IMR-90 (cell line): ENCODE measurements around the gene AMOTL1. TPM values are rescaled to one million over a fixed set of nuclear protein-coding genes. Genes with fewer than 3 reads are reported as not detected.

Source experiments
- ATAC-seq: fragments of 200-7000 bp; cut with Tn5 transposase; 2 replicates; pipeline ENCODE4 v1.9.1; 2020; ENCODE audit warnings: low read depth, mild to moderate bottlenecking, moderate library complexity
- BruUV-seq: library from RNA; stranded (reverse); fragments of 400-500 nt; replicated peaks from 2 replicates; lab custom pipeline; 2021; lab: Mats Ljungman, UMichigan
- CTCF ChIA-PET: fragments of 300-600 bp; formaldehyde crosslinking; extraction: SDS; loops from one replicate; lab custom pipeline; 2021; ENCODE audit warnings: antibody characterized with exemption; lab: Yijun Ruan, JAX
- POLR2A ChIA-PET: fragments of 300-600 bp; sonication (Branson Sonifier 250); formaldehyde crosslinking; loops from one replicate; lab custom pipeline; 2022; ENCODE audit warnings: antibody characterized with exemption; ENCODE audit not compliant: unreplicated experiment; lab: Charles Lee
- DNase-seq: peaks from one replicate; pipeline ENCODE4 v3.0.0; 2013
- H2AFZ ChIP-seq: replicated peaks from 2 replicates; pipeline ENCODE3; 2013; ENCODE audit warnings: low read length, mild to moderate bottlenecking; ENCODE audit not compliant: poor library complexity
- H2AK5ac ChIP-seq: 2 replicates; pipeline ENCODE4 v1.6.1; 2013; ENCODE audit warnings: low read depth, low read length, inconsistent platforms
- H2AK9ac ChIP-seq: replicated peaks from 2 replicates; pipeline ENCODE3; 2013; ENCODE audit warnings: mild to moderate bottlenecking, low read depth, low read length, moderate library complexity; ENCODE audit not compliant: poor library complexity
- H2BK120ac ChIP-seq: 2 replicates; pipeline ENCODE4 v1.6.1; 2013; ENCODE audit warnings: low read depth, low read length, inconsistent platforms
- H2BK15ac ChIP-seq: 3 replicates; pipeline ENCODE4 v1.6.1; 2013; ENCODE audit warnings: low read depth, low read length, inconsistent platforms
- H2BK20ac ChIP-seq: 2 replicates; pipeline ENCODE4 v1.6.1; 2013; ENCODE audit warnings: low read depth, mild to moderate bottlenecking, inconsistent platforms, low read length, moderate library complexity
- H2BK5ac ChIP-seq: 2 replicates; pipeline ENCODE4 v1.6.1; 2013; ENCODE audit warnings: mild to moderate bottlenecking, low read depth, low read length, inconsistent platforms; ENCODE audit not compliant: poor library complexity, severe bottlenecking
- H3K14ac ChIP-seq: replicated peaks from 2 replicates; pipeline ENCODE4 v1.6.1; 2013; ENCODE audit warnings: low read depth, low read length, inconsistent platforms
- H3K18ac ChIP-seq: 2 replicates; pipeline ENCODE4 v1.6.1; 2013; ENCODE audit warnings: low read depth, low read length, control low read depth
- H3K23ac ChIP-seq: 2 replicates; pipeline ENCODE4 v1.6.1; 2013; ENCODE audit warnings: low read depth, low read length, inconsistent platforms
- H3K27ac ChIP-seq: 2 replicates; pipeline ENCODE4 v1.5.1; 2013; ENCODE audit warnings: mild to moderate bottlenecking, control low read depth, low read length; ENCODE audit not compliant: insufficient read depth
- H3K27me3 ChIP-seq: 2 replicates; pipeline ENCODE4 v1.6.1; 2013; ENCODE audit warnings: low read length; ENCODE audit not compliant: control insufficient read depth, insufficient read depth
- H3K36me3 ChIP-seq: 2 replicates; pipeline ENCODE4 v1.6.1; 2013; ENCODE audit warnings: low read length, mixed read lengths; ENCODE audit not compliant: control insufficient read depth, insufficient read depth
- H3K4ac ChIP-seq: 2 replicates; pipeline ENCODE4 v1.6.1; 2013; ENCODE audit warnings: low read depth, low read length, inconsistent platforms
- H3K4me1 ChIP-seq: 2 replicates; pipeline ENCODE4 v1.6.1; 2013; ENCODE audit warnings: low read length, mixed read lengths; ENCODE audit not compliant: control insufficient read depth, insufficient read depth
- H3K4me2 ChIP-seq: 2 replicates; pipeline ENCODE4 v1.6.1; 2013; ENCODE audit warnings: low read depth, mild to moderate bottlenecking, control low read depth, low read length, moderate library complexity
- H3K4me3 ChIP-seq: 2 replicates; pipeline ENCODE4 v1.5.1; 2013; ENCODE audit warnings: low read depth, mild to moderate bottlenecking, control low read depth, low read length, moderate library complexity; ENCODE audit not compliant: insufficient read depth
- H3K56ac ChIP-seq: 2 replicates; pipeline ENCODE4 v1.6.1; 2013; ENCODE audit warnings: low read length, inconsistent platforms; ENCODE audit not compliant: insufficient read depth; ENCODE audit errors: extremely low read depth
- H3K79me1 ChIP-seq, 2 experiments: 2 replicates each; pipeline ENCODE4 v1.6.1; 2013; ENCODE audit warnings: low read length in 2 of 2, inconsistent platforms in 1 of 2, low read depth in 1 of 2
- H3K9ac ChIP-seq: 2 replicates; pipeline ENCODE4 v1.6.1; 2013; ENCODE audit warnings: low read depth, low read length, control low read depth
- H3K9me1 ChIP-seq: 2 replicates; pipeline ENCODE4 v1.6.1; 2013; ENCODE audit warnings: low read length, inconsistent platforms; ENCODE audit not compliant: insufficient read depth
- H3K9me3 ChIP-seq: 2 replicates; pipeline ENCODE4 v1.6.1; 2013; ENCODE audit warnings: low read length; ENCODE audit not compliant: control insufficient read depth, insufficient read depth
- H4K20me1 ChIP-seq: 2 replicates; pipeline ENCODE4 v1.6.1; 2013; ENCODE audit warnings: low read length, inconsistent platforms; ENCODE audit not compliant: insufficient read depth
- H4K5ac ChIP-seq: 2 replicates; pipeline ENCODE4 v1.6.1; 2013; ENCODE audit warnings: mild to moderate bottlenecking, low read depth, low read length, control low read depth
- H4K8ac ChIP-seq, 2 experiments: 2 replicates each; pipeline ENCODE4 v1.6.1; 2013; ENCODE audit warnings: low read depth in 2 of 2, low read length in 2 of 2, control low read depth in 1 of 2, inconsistent platforms in 1 of 2
- H4K91ac ChIP-seq: 2 replicates; pipeline ENCODE4 v1.6.1; 2013; ENCODE audit warnings: low read depth, low read length, inconsistent platforms; ENCODE audit not compliant: insufficient read depth
- BHLHE40 ChIP-seq: fragments of 150-350 bp; IDR thresholded peaks from 2 replicates; pipeline ENCODE4 v1.6.1; 2016; ENCODE audit warnings: mild to moderate bottlenecking, low read depth, low read length
- CEBPB ChIP-seq: IDR thresholded peaks from 2 replicates; pipeline ENCODE4 v1.6.1; 2012; ENCODE audit warnings: low read depth, low read length, improper control_type of control experiment
- CHD1 ChIP-seq: IDR thresholded peaks from 2 replicates; pipeline ENCODE4 v1.6.1; 2012; ENCODE audit warnings: low read depth, low read length, improper control_type of control experiment
- CTCF ChIP-seq: conservative IDR thresholded peaks from 2 replicates; pipeline ENCODE4 v1.5.1; 2012; ENCODE audit warnings: mild to moderate bottlenecking, low read depth, low read length, improper control_type of control experiment
- FOS ChIP-seq: fragments of 150-350 bp; IDR thresholded peaks from 2 replicates; pipeline ENCODE4 v1.6.1; 2016; ENCODE audit warnings: low read depth, low read length
- MAFK ChIP-seq: IDR thresholded peaks from 2 replicates; pipeline ENCODE4 v1.6.1; 2012; ENCODE audit warnings: low read depth, low read length, improper control_type of control experiment
- MAZ ChIP-seq: IDR thresholded peaks from 2 replicates; pipeline ENCODE4 v1.6.1; 2012; ENCODE audit warnings: low read depth, mild to moderate bottlenecking, low read length, improper control_type of control experiment, moderate library complexity, borderline replicate concordance
- MXI1 ChIP-seq: IDR thresholded peaks from 2 replicates; pipeline ENCODE4 v1.6.1; 2012; ENCODE audit warnings: low read depth, mild to moderate bottlenecking, low read length, moderate library complexity, borderline replicate concordance
- NFE2L2 ChIP-seq: fragments of 150-350 bp; IDR thresholded peaks from 2 replicates; pipeline ENCODE4 v1.6.1; 2016; ENCODE audit warnings: low read depth, mild to moderate bottlenecking, low read length
- POLR2A ChIP-seq: IDR thresholded peaks from 2 replicates; pipeline ENCODE4 v1.6.1; 2012; ENCODE audit warnings: mild to moderate bottlenecking, low read depth, low read length
- RAD21 ChIP-seq: IDR thresholded peaks from 2 replicates; pipeline ENCODE4 v1.6.1; 2012; ENCODE audit warnings: low read length, improper control_type of control experiment
- RCOR1 ChIP-seq: IDR thresholded peaks from 2 replicates; pipeline ENCODE4 v1.6.1; 2012; ENCODE audit warnings: mild to moderate bottlenecking, low read length, improper control_type of control experiment; ENCODE audit not compliant: insufficient replicate concordance
- RFX5 ChIP-seq: IDR thresholded peaks from 2 replicates; pipeline ENCODE4 v1.8.0; 2012; ENCODE audit warnings: low read depth, mild to moderate bottlenecking, low read length, moderate library complexity
- SMC3 ChIP-seq: fragments of 150-350 bp; IDR thresholded peaks from 2 replicates; pipeline ENCODE4 v1.6.1; 2016; ENCODE audit warnings: low read depth, mild to moderate bottlenecking, antibody characterized with exemption, low read length, moderate library complexity
- WGBS, 2 experiments: methylation state at CpG; one replicate each; pipeline versions ENCODE4 v1.1.5 to v1.1.7; 2013; ENCODE audit warnings: missing lambda C conversion rate in 2 of 2; ENCODE audit not compliant: insufficient read length in 1 of 2; ENCODE audit errors: extremely low coverage in 2 of 2; 5-methylcytosine and 5-hydroxymethylcytosine counted together
- dilution Hi-C: fragments of 300-500 bp; cut with HindIII; formaldehyde crosslinking; loops from one replicate; pipeline ENCODE4 v1.14.3; 2018; ENCODE audit warnings: low sequenced_read_pairs; ENCODE audit not compliant: unreplicated experiment
- in situ Hi-C: fragments of 300-500 bp; cut with MboI; formaldehyde crosslinking; loops from 3 replicates; pipeline ENCODE4 v1.14.3; 2019; ENCODE audit warnings: low sequenced_read_pairs, inconsistent platforms, mixed read lengths
- intact Hi-C: fragments of 100-400 bp; cut with micrococcal nuclease; formaldehyde crosslinking; loops from 2 replicates; pipeline ENCODE4 v1.10.0; 2022
- polyA plus RNA-seq, 3 experiments: library from polyadenylated mRNA; depleted of rRNA; stranded (reverse); fragments of >200 nt; gene quantifications; 2 replicates each; pipeline ENCODE4 v1.2.3, GENCODE V29; 2012; ENCODE audit warnings: low replicate concordance in 1 of 3
- total RNA-seq: library from RNA; depleted of rRNA; stranded (reverse); fragments of >200 nt; gene quantifications from 2 replicates; pipeline ENCODE4 v1.2.3, GENCODE V29; 2012
- TF ChIP-seq, protein P1 (sequence below): fragments of 150-350 bp; IDR thresholded peaks from 2 replicates; pipeline ENCODE4 v1.6.1; 2017; ENCODE audit warnings: mild to moderate bottlenecking, antibody characterized with exemption, low read length, low read depth
- TF ChIP-seq, protein P2 (sequence below): fragments of 150-350 bp; IDR thresholded peaks from 2 replicates; pipeline ENCODE4 v1.6.1; 2016; ENCODE audit warnings: low read depth, mild to moderate bottlenecking, low read length, moderate library complexity, borderline replicate concordance

The AMOTL1 gene
- total and polyA plus RNA-seq, 2 of the 4 experiments (the other 2 are of a cell fraction), result 18.6 to 49.5 TPM

- Histone ChIP-seq H4K5ac (no peak overlapping the region), H3K9me3 (no peaks in the 10 kb centered on the region), H4K91ac (no peak overlapping the region), H3K4me2 (no peak overlapping the region), H3K4me3 (no peak overlapping the region), H3K79me1 (peaks cover 0 to 31% of the 10 kb centered on the region in 2 experiments; a peak in 2 of 4 replicates), H2AK5ac (no peak overlapping the region), H2AFZ (no peak overlapping the region), H3K9ac (no peak overlapping the region), H4K20me1 (no peaks in the 10 kb centered on the region), H3K23ac (no peak overlapping the region), H3K36me3 (peaks cover 70% of the 10 kb centered on the region), H3K4me1 (peaks cover 10% of the 10 kb centered on the region), H2BK120ac (no peak overlapping the region), H3K4ac (no peak overlapping the region), H3K18ac (no peak overlapping the region), H4K8ac (no peak overlapping the region), H2BK15ac (no peak overlapping the region), H3K27me3 (no peaks in the 10 kb centered on the region), H2AK9ac (no peak overlapping the region), H3K56ac (no peak overlapping the region), H2BK5ac (no peak overlapping the region), H3K27ac (no peak overlapping the region), H3K14ac (no peak overlapping the region), H3K9me1 (peaks cover 16% of the 10 kb centered on the region), H2BK20ac (no peak overlapping the region)
- TF ChIP-seq, protein P1, sequence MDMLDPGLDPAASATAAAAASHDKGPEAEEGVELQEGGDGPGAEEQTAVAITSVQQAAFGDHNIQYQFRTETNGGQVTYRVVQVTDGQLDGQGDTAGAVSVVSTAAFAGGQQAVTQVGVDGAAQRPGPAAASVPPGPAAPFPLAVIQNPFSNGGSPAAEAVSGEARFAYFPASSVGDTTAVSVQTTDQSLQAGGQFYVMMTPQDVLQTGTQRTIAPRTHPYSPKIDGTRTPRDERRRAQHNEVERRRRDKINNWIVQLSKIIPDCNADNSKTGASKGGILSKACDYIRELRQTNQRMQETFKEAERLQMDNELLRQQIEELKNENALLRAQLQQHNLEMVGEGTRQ, result no peak
- TF ChIP-seq CEBPB (no peak), CHD1 (no peak), MAFK (no peak), SMC3 (no peak), MXI1 (no peak), MAZ (no peak), RAD21 (no peak), POLR2A (no peak), FOS (no peak), CTCF (no peak), RCOR1 (no peak), BHLHE40 (no peak), NFE2L2 (no peak), RFX5 (no peak)
- TF ChIP-seq, protein P2, sequence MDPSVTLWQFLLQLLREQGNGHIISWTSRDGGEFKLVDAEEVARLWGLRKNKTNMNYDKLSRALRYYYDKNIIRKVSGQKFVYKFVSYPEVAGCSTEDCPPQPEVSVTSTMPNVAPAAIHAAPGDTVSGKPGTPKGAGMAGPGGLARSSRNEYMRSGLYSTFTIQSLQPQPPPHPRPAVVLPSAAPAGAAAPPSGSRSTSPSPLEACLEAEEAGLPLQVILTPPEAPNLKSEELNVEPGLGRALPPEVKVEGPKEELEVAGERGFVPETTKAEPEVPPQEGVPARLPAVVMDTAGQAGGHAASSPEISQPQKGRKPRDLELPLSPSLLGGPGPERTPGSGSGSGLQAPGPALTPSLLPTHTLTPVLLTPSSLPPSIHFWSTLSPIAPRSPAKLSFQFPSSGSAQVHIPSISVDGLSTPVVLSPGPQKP, result no peak
- in situ Hi-C loops (no loop called here), dilution Hi-C loops (no loop called here), intact Hi-C loops (no loop called here)
- WGBS, 2 experiments, result 91% methylated on average over 10 of the region's 15 CpGs; no CpG with 5 or more reads in 1 of the 2 experiments
- CTCF ChIA-PET, result interaction anchor here (0.6 kb wide), 1 partner anchor 249 kb away, joined by 3 read pairs; no protein-coding TSS in a partner anchor
- DNase-seq (no peak), ATAC-seq (no peak)
- BruUV-seq, result no TSS peak
- POLR2A ChIA-PET, result no interaction called here
These were observed 103.5 kb downstream of the AMOTL1 start for GRCh38 chr11:94871491-94872185.
